Measurements from ENCODE around the gene ST3GAL5.

The ST3GAL5 gene

GRCh38 chr2:85810371-85811179 lies 78.2 kb downstream of the ST3GAL5 start:
- H3K4me1 Mint-ChIP-seq (ENCODE audit: low read depth), result no peaks in the 10 kb centered on the region
- H3K27me3 Mint-ChIP-seq, result peaks cover 3% of the 10 kb centered on the region
- no peak overlapping the region for H3K4me3 Mint-ChIP-seq
- H3K36me3 Mint-ChIP-seq (ENCODE audit: low read depth), result no peaks in the 10 kb centered on the region
- no peak overlapping the region for H3K27ac Mint-ChIP-seq
- H3K9me3 Mint-ChIP-seq, result no peaks in the 10 kb centered on the region

GRCh38 chr2:85807756-85808155 lies 81.0 kb downstream of the ST3GAL5 start:
- no peak overlapping the region for H3K27ac Mint-ChIP-seq
- H3K9me3 Mint-ChIP-seq, result no peaks in the 10 kb centered on the region

GRCh38 chr2:85806358-85807118 lies 82.3 kb downstream of the ST3GAL5 start:
- no peaks in the 10 kb centered on the region for H3K36me3 Mint-ChIP-seq (ENCODE audit: low read depth)
- no peaks in the 10 kb centered on the region for H3K27me3 Mint-ChIP-seq
- no peaks in the 10 kb centered on the region for H3K9me3 Mint-ChIP-seq
- no peak overlapping the region for H3K4me3 Mint-ChIP-seq
- peak overlapping the region; percentile 37 for H3K27ac Mint-ChIP-seq
- peaks cover 12% of the 10 kb centered on the region for H3K4me1 Mint-ChIP-seq (ENCODE audit: low read depth)

More at GRCh38 chr2:85807756-85808155, 81.0 kb downstream of the ST3GAL5 start:
- no peaks in the 10 kb centered on the region for H3K27me3 Mint-ChIP-seq
- H3K36me3 Mint-ChIP-seq (ENCODE audit: low read depth), result no peaks in the 10 kb centered on the region
- H3K4me1 Mint-ChIP-seq (ENCODE audit: low read depth), result peaks cover 12% of the 10 kb centered on the region
- no peak overlapping the region for H3K4me3 Mint-ChIP-seq

- H3K27me3 Mint-ChIP-seq, result peaks cover 6% of the 10 kb centered on the region
- H3K27ac Mint-ChIP-seq, result no peak overlapping the region
- peaks cover 12% of the 10 kb centered on the region for H3K4me1 Mint-ChIP-seq (ENCODE audit: low read depth)
- H3K36me3 Mint-ChIP-seq (ENCODE audit: low read depth), result no peaks in the 10 kb centered on the region
- H3K4me3 Mint-ChIP-seq, result no peak overlapping the region
- no peaks in the 10 kb centered on the region for H3K9me3 Mint-ChIP-seq
Measured at GRCh38 chr2:85804583-85804982, 84.2 kb downstream of the ST3GAL5 start.

GRCh38 chr2:85803704-85804425 lies 84.9 kb downstream of the ST3GAL5 start:
- no peak overlapping the region for H3K4me3 Mint-ChIP-seq
- peaks cover 12% of the 10 kb centered on the region for H3K4me1 Mint-ChIP-seq (ENCODE audit: low read depth)
- H3K27ac Mint-ChIP-seq, result no peak overlapping the region
- H3K27me3 Mint-ChIP-seq, result peaks cover 7% of the 10 kb centered on the region
- no peaks in the 10 kb centered on the region for H3K36me3 Mint-ChIP-seq (ENCODE audit: low read depth)
- no peaks in the 10 kb centered on the region for H3K9me3 Mint-ChIP-seq

- peaks cover 12% of the 10 kb centered on the region for H3K4me1 Mint-ChIP-seq (ENCODE audit: low read depth)
- H3K9me3 Mint-ChIP-seq, result no peaks in the 10 kb centered on the region
- no peak overlapping the region for H3K4me3 Mint-ChIP-seq
- no peaks in the 10 kb centered on the region for H3K36me3 Mint-ChIP-seq (ENCODE audit: low read depth)
- H3K27ac Mint-ChIP-seq, result no peak overlapping the region
- peaks cover 7% of the 10 kb centered on the region for H3K27me3 Mint-ChIP-seq
Measured at GRCh38 chr2:85802354-85803103, 86.3 kb downstream of the ST3GAL5 start.

GRCh38 chr2:85801871-85802270 lies 86.9 kb downstream of the ST3GAL5 start:
- H3K27ac Mint-ChIP-seq, result no peak overlapping the region
- H3K9me3 Mint-ChIP-seq, result no peaks in the 10 kb centered on the region
- no peak overlapping the region for H3K4me3 Mint-ChIP-seq
- H3K27me3 Mint-ChIP-seq, result peaks cover 10% of the 10 kb centered on the region
- H3K4me1 Mint-ChIP-seq (ENCODE audit: low read depth), result peaks cover 12% of the 10 kb centered on the region
- H3K36me3 Mint-ChIP-seq (ENCODE audit: low read depth), result no peaks in the 10 kb centered on the region

GRCh38 chr2:85800586-85800985 lies 88.2 kb downstream of the ST3GAL5 start:
- Mint-ChIP-seq H3K36me3 (ENCODE audit: low read depth) (no peaks in the 10 kb centered on the region), H3K4me1 (ENCODE audit: low read depth) (peaks cover 12% of the 10 kb centered on the region), H3K27me3 (peaks cover 10% of the 10 kb centered on the region), H3K4me3 (no peak overlapping the region), H3K9me3 (no peaks in the 10 kb centered on the region), H3K27ac (no peak overlapping the region)

- H3K36me3 Mint-ChIP-seq (ENCODE audit: low read depth), result no peaks in the 10 kb centered on the region
- no peak overlapping the region for H3K4me3 Mint-ChIP-seq
- H3K9me3 Mint-ChIP-seq, result no peaks in the 10 kb centered on the region
- H3K27me3 Mint-ChIP-seq, result peaks cover 10% of the 10 kb centered on the region
- no peak overlapping the region for H3K27ac Mint-ChIP-seq
- H3K4me1 Mint-ChIP-seq (ENCODE audit: low read depth), result peaks cover 9% of the 10 kb centered on the region
Measured at GRCh38 chr2:85799215-85799956, 89.4 kb downstream of the ST3GAL5 start.

- H3K9me3 Mint-ChIP-seq, result no peaks in the 10 kb centered on the region
- H3K27ac Mint-ChIP-seq, result no peak overlapping the region
- no peaks in the 10 kb centered on the region for H3K4me1 Mint-ChIP-seq (ENCODE audit: low read depth)
- peaks cover 10% of the 10 kb centered on the region for H3K27me3 Mint-ChIP-seq
- H3K36me3 Mint-ChIP-seq (ENCODE audit: low read depth), result no peaks in the 10 kb centered on the region
- H3K4me3 Mint-ChIP-seq, result no peak overlapping the region
Measured at GRCh38 chr2:85797921-85798320, 90.9 kb downstream of the ST3GAL5 start.

- Mint-ChIP-seq H3K9me3 (no peaks in the 10 kb centered on the region), H3K27me3 (peaks cover 13% of the 10 kb centered on the region), H3K36me3 (ENCODE audit: low read depth) (no peaks in the 10 kb centered on the region), H3K4me1 (ENCODE audit: low read depth) (no peaks in the 10 kb centered on the region), H3K4me3 (no peak overlapping the region), H3K27ac (no peak overlapping the region)
Measured at GRCh38 chr2:85797263-85797660, 91.5 kb downstream of the ST3GAL5 start.

- Mint-ChIP-seq H3K27me3 (peaks cover 13% of the 10 kb centered on the region), H3K4me1 (ENCODE audit: low read depth) (no peaks in the 10 kb centered on the region), H3K27ac (no peak overlapping the region), H3K36me3 (ENCODE audit: low read depth) (no peaks in the 10 kb centered on the region), H3K4me3 (no peak overlapping the region), H3K9me3 (no peaks in the 10 kb centered on the region)
Measured at GRCh38 chr2:85796341-85797262, 92.2 kb downstream of the ST3GAL5 start.

GRCh38 chr2:85796046-85796340 lies 92.8 kb downstream of the ST3GAL5 start:
- H3K27me3 Mint-ChIP-seq, result peaks cover 13% of the 10 kb centered on the region
- H3K36me3 Mint-ChIP-seq (ENCODE audit: low read depth), result no peaks in the 10 kb centered on the region
- H3K4me1 Mint-ChIP-seq (ENCODE audit: low read depth), result no peaks in the 10 kb centered on the region
- H3K9me3 Mint-ChIP-seq, result no peaks in the 10 kb centered on the region
- no peak overlapping the region for H3K27ac Mint-ChIP-seq
- no peak overlapping the region for H3K4me3 Mint-ChIP-seq
